ENCODE measurements around the gene KCNIP4. TPM values are rescaled to one million over a fixed set of nuclear protein-coding genes. Genes with fewer than 3 reads are reported as not detected.

Gene KCNIP4
- total RNA-seq, 1 donor from 2014 or later, result not detected

DNA sequence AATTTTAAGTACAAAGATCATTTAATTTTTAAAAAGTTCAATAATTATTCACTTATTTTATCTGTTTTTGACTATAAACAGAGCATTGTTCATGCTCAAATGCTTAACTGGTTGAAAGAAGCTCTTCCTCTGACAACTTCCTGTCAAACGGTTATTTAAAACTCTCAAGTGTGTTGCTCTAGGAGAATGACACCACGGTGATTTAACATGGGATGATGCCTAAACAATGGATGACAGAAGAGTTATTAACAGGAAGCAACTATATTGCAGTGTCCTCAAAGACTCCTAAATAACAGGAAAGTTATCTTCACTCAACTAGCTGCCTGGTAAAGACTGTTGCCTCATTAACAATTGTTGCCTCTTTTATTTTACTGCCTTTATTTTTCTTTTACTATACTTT is 738.7 kb downstream of the KCNIP4 start:
- CTCF ChIA-PET, result no interaction called here
- intact Hi-C loops (cut with micrococcal nuclease), result no loop called here
- TF ChIP-seq, protein P1, sequence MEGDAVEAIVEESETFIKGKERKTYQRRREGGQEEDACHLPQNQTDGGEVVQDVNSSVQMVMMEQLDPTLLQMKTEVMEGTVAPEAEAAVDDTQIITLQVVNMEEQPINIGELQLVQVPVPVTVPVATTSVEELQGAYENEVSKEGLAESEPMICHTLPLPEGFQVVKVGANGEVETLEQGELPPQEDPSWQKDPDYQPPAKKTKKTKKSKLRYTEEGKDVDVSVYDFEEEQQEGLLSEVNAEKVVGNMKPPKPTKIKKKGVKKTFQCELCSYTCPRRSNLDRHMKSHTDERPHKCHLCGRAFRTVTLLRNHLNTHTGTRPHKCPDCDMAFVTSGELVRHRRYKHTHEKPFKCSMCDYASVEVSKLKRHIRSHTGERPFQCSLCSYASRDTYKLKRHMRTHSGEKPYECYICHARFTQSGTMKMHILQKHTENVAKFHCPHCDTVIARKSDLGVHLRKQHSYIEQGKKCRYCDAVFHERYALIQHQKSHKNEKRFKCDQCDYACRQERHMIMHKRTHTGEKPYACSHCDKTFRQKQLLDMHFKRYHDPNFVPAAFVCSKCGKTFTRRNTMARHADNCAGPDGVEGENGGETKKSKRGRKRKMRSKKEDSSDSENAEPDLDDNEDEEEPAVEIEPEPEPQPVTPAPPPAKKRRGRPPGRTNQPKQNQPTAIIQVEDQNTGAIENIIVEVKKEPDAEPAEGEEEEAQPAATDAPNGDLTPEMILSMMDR (IDR thresholded peaks at IDR 0.05), result no peak

DNA sequence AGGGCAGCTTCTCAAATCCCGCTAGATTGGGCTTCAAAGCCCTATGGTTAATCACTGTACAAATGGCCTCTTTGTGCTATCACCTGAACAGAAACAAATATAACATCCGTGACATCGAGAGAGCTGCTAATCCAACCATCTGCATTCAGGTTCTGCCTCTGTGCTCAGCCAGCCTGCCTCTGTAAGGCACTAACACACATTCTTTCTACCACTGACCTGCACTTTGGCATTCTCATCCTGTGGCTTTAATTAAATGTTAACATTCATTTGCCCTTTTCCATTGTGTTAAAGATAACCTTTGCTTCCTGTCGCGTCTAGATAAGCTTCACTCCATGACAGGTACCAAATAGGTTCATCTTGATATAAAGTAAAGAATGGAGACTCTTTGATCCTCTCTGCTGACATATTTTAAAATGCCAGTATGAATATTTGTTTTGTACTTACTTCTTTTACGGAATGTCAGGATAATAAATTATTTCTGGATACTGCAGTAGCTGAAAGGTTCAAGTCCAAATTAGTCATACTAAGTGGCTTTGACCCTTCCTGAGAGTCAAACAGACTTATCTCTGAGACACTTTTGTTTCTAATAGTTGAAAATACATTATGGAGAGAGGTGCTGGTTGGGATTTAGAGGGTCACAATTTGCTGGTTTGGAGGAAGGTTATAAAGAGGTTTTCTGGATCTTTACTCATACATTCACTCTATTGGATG is 742.6 kb downstream of the KCNIP4 start:
- TF ChIP-seq, protein P1 (IDR thresholded peaks at IDR 0.05), result no peak
- Mint-ChIP-seq H3K36me3 (ENCODE audit: low read depth) (no peaks in the 10 kb centered on the region), H3K4me1 (no peaks in the 10 kb centered on the region), H3K27ac (no peak overlapping the region), H3K9me3 (peaks cover 11% of the 10 kb centered on the region), H3K27me3 (no peaks in the 10 kb centered on the region), H3K4me3 (no peak overlapping the region)
- CTCF ChIA-PET, result no interaction called here
- intact Hi-C loops (cut with micrococcal nuclease), result no loop called here
- DNase-seq, result no peak
- POLR2A ChIA-PET, result no interaction called here
- no peak for ATAC-seq (ENCODE audit: low read depth)

More for the DNA sequence above, 738.7 kb downstream of the KCNIP4 start:
- DNase-seq, result no peak
- Mint-ChIP-seq H3K27me3 (no peaks in the 10 kb centered on the region), H3K9me3 (peaks cover 7% of the 10 kb centered on the region), H3K36me3 (ENCODE audit: low read depth) (no peaks in the 10 kb centered on the region), H3K4me3 (no peak overlapping the region), H3K27ac (no peak overlapping the region), H3K4me1 (no peaks in the 10 kb centered on the region)
- POLR2A ChIA-PET, result no interaction called here
- ATAC-seq (ENCODE audit: low read depth), result no peak

GRCh38 chr4:21203416-21203815 is 745.2 kb downstream of the KCNIP4 start:
- peaks cover 8% of the 10 kb centered on the region for H3K9me3 Mint-ChIP-seq
- no peaks in the 10 kb centered on the region for H3K4me1 Mint-ChIP-seq
- H3K27me3 Mint-ChIP-seq, result no peaks in the 10 kb centered on the region
- ChIA-PET POLR2A (no interaction called here), CTCF (no interaction called here)
- TF ChIP-seq, protein P1 (IDR thresholded peaks at IDR 0.05), result no peak
- intact Hi-C loops (cut with micrococcal nuclease), result no loop called here
- H3K36me3 Mint-ChIP-seq (ENCODE audit: low read depth), result no peaks in the 10 kb centered on the region
- H3K27ac Mint-ChIP-seq, result no peak overlapping the region
- DNase-seq (no peak), ATAC-seq (ENCODE audit: low read depth) (no peak)
- no peak overlapping the region for H3K4me3 Mint-ChIP-seq

- ChIA-PET CTCF (no interaction called here), POLR2A (no interaction called here)
- intact Hi-C loops (cut with micrococcal nuclease), result no loop called here
- ATAC-seq (ENCODE audit: low read depth) (no peak), DNase-seq (no peak)
- TF ChIP-seq, protein P1 (IDR thresholded peaks at IDR 0.05), result no peak
- Mint-ChIP-seq H3K27ac (no peak overlapping the region), H3K9me3 (peaks cover 7% of the 10 kb centered on the region), H3K36me3 (ENCODE audit: low read depth) (no peaks in the 10 kb centered on the region), H3K4me3 (no peak overlapping the region), H3K4me1 (no peaks in the 10 kb centered on the region), H3K27me3 (no peaks in the 10 kb centered on the region)
These were observed 745.6 kb downstream of the KCNIP4 start for GRCh38 chr4:21202959-21203358.

DNA sequence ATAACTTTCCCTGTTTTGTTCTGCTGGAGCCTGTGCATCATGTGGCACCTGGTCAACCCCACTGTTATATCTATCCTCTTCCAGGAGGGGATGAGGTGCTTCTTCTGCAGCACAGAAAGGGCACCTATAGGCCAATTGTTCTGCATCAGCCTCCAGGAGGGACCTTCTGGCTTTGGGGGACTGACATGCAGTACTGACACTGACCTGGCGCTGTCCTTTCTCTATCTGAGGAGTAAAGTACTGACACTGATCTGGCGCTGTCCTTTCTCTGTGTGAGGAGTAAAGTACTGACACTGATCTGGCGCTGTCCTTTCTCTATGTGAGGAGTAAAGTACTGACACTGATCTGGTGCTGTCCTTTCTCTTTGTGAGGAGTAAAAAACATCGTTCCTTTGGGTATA is 749.9 kb downstream of the KCNIP4 start:
- no peaks in the 10 kb centered on the region for H3K27me3 Mint-ChIP-seq
- H3K36me3 Mint-ChIP-seq (ENCODE audit: low read depth), result no peaks in the 10 kb centered on the region
- intact Hi-C loops (cut with micrococcal nuclease), result no loop called here
- no peaks in the 10 kb centered on the region for H3K4me1 Mint-ChIP-seq
- TF ChIP-seq, protein P1 (IDR thresholded peaks at IDR 0.05), result no peak
- CTCF ChIA-PET, result no interaction called here
- no peak for ATAC-seq (ENCODE audit: low read depth)
- POLR2A ChIA-PET, result no interaction called here
- H3K27ac Mint-ChIP-seq, result no peak overlapping the region
- H3K4me3 Mint-ChIP-seq, result no peak overlapping the region
- peaks cover 11% of the 10 kb centered on the region for H3K9me3 Mint-ChIP-seq
- DNase-seq, result no peak
